Measurements from ENCODE around the gene FAM168A. TPM values are rescaled to one million over a fixed set of nuclear protein-coding genes. Genes with fewer than 3 reads are reported as not detected.

Gene FAM168A
- 29.7 TPM for total RNA-seq

GRCh38 chr11:73597956-73598718 lies at the start of gene FAM168A:
Gene FAM168A, minus strand, starts transcription at chr11:73598112. Its CDS starts 129,638 bp downstream, at chr11:73468474.
- DNase-seq (ENCODE audit: low spot score): peak; percentile 95

- peak; percentile 92 for DNase-seq (ENCODE audit: low spot score)
Measured at GRCh38 chr11:73647459-73648100, 49.7 kb upstream of the FAM168A start.

- no peak for DNase-seq (ENCODE audit: low spot score)
Measured at GRCh38 chr11:73645972-73646631, 48.2 kb upstream of the FAM168A start, which contains the start of gene PLEKHB1. Gene PLEKHB1, plus strand, starts transcription at chr11:73646581. Its CDS starts 28 bp downstream, at chr11:73646609.

- no peak for DNase-seq (ENCODE audit: low spot score)
Measured at GRCh38 chr11:73645121-73645969, 47.4 kb upstream of the FAM168A start.

GRCh38 chr11:73641668-73642067 lies 43.8 kb upstream of the FAM168A start:
- no peak for DNase-seq (ENCODE audit: low spot score)

GRCh38 chr11:73640592-73640991 lies 42.7 kb upstream of the FAM168A start:
- DNase-seq (ENCODE audit: low spot score): no peak

- no peak for DNase-seq (ENCODE audit: low spot score)
Measured at GRCh38 chr11:73637012-73637411, 39.1 kb upstream of the FAM168A start.

- no peak for DNase-seq (ENCODE audit: low spot score)
Measured at GRCh38 chr11:73636249-73636648, 38.3 kb upstream of the FAM168A start.

- no peak for DNase-seq (ENCODE audit: low spot score)
Measured at GRCh38 chr11:73635721-73636120, 37.8 kb upstream of the FAM168A start.

- DNase-seq (ENCODE audit: low spot score): no peak
Measured at GRCh38 chr11:73633999-73634398, 36.1 kb upstream of the FAM168A start.

GRCh38 chr11:73632996-73633395 lies 35.1 kb upstream of the FAM168A start:
- no peak for DNase-seq (ENCODE audit: low spot score)

- DNase-seq (ENCODE audit: low spot score): no peak
Measured at GRCh38 chr11:73629907-73630306, 32.0 kb upstream of the FAM168A start.

GRCh38 chr11:73625696-73626318 lies 27.9 kb upstream of the FAM168A start:
- peak; percentile 82 for DNase-seq (ENCODE audit: low spot score)

GRCh38 chr11:73623686-73624085 lies 25.8 kb upstream of the FAM168A start:
- DNase-seq (ENCODE audit: low spot score): no peak

- DNase-seq (ENCODE audit: low spot score): no peak
Measured at GRCh38 chr11:73622926-73623593, 25.1 kb upstream of the FAM168A start.

GRCh38 chr11:73614591-73614990 lies 16.7 kb upstream of the FAM168A start:
- DNase-seq (ENCODE audit: low spot score): no peak

- DNase-seq (ENCODE audit: low spot score): no peak
Measured at GRCh38 chr11:73612601-73613140, 14.8 kb upstream of the FAM168A start.

- no peak for DNase-seq (ENCODE audit: low spot score)
Measured at GRCh38 chr11:73598719-73599379, 937 bp upstream of the FAM168A start.

GRCh38 chr11:73597336-73597955 lies 466 bp downstream of the FAM168A start:
- peak; percentile 48 for DNase-seq (ENCODE audit: low spot score)
